ENCODE data around the gene SLF1.

The SLF1 gene

DNA sequence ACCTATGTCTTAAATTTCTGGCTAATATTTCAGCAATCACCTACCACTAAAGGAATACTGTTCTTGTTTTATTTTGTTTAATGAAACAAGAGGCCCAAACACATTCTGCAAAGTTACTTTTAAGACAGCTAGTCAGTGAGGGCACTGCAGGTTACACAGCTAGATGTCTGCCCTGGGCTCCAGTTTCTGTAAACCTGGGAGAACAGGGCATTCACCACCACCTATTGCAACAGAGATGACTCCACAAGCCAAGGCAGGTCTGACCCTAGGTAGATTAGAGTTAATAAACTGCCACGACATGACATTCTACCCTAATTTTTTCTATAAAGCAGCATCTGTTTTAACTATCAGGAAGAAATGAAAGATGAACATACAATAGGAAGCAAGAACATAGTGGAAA, 90.8 kb downstream of the SLF1 start:
- no peak for DNase-seq (ENCODE audit: low spot score)

DNA sequence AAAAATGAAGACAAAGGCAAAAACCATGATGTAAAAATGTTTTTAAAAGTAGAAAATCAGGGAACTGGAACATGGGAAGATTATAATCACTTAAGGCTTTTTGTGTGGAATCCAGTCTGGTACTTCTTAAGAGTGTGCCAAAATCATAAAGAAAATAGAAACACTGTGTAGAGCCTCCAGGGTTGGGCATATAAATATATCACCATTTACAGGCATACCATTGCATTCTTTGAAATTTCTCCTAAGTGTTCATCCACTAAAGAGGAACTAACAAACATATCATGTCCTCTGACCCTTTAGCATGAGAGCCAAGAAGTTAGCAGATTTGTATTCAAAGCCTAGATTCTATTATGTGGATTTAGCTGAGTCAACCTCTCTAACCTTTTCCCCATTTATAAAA, 93.3 kb downstream of the SLF1 start:
- DNase-seq (ENCODE audit: low spot score): no peak

GRCh38 chr5:94715768-94716167, 97.3 kb downstream of the SLF1 start:
- no peak for DNase-seq (ENCODE audit: low spot score)

- DNase-seq (ENCODE audit: low spot score): no peak
Measured at GRCh38 chr5:94725142-94725541, 106.7 kb downstream of the SLF1 start.

DNA sequence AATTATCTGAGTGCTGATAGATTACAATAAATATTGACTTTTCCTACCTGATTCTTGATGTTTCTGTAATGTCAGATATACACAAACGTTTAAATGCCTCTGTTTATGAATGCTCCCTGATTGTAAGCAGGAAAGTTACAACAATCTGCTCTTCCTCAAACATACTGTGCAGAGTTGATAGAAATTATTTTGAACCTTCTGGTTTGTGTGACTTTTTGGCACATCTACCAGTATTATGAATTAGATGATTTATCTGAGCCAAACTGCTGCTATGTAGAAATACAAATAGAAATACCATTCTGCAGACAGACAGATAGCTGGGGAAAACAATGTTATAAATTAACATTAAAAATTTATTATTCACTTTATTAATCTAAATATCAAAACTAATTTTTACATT, 113.0 kb downstream of the SLF1 start:
- no peak for DNase-seq (ENCODE audit: low spot score)

DNA sequence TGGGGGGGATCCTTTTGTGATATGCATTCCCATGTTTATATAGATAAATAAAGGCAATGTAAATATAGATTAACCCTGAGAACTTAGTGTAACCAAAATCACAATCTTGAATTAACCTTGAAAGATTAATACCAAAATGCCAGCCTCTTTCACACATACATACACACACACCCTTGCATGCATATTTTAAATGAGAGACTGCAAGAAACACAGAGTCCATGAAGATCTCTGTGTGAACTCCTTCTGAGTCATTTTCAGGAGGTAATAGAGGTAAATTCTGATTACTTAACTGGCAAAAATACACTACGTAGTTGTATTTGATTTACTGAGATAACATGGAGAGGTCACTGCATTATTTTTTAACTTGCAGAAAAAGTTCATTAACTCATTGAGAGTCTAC, 118.0 kb downstream of the SLF1 start:
- no peak for DNase-seq (ENCODE audit: low spot score)

DNA sequence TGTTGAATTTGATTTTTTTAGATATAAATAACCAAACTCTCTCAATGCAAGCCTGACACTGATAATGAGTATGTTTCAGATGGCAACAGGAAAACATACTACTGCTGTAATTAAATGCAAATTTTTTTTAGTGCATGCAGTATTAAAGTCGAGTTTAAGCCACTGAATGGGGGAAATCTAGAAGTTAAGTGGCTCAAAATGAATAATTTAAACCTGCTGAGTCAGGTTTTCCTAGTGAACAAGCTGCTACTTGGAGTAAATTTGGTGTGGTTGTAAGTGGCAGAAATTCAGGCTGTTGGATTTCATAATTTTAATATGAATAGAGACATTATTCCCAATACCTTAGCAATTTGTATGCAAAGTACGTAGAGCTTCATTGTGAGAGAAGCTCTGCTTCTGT, 121.8 kb downstream of the SLF1 start:
- DNase-seq (ENCODE audit: low spot score): no peak

DNA sequence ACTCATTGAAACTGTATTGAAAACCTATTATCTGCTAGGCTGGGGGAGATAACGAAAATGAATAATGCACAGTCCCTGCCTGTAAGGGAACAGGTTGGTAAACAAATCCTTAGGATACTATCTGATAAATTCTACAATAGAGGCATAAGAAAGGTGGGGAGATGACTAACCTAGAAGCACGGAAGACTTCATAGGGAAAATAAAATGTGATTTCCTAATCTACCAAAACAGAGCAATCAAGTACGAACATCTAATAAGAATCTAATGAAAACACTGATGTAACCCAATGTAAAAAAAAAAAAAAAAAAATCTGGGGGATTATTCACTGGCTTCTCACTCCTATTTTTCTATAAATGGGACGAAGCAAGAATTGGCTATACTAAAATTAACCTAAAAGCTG, 124.4 kb downstream of the SLF1 start:
- no peak for DNase-seq (ENCODE audit: low spot score)

- DNase-seq (ENCODE audit: low spot score): no peak
Measured at GRCh38 chr5:94744906-94745305, 126.4 kb downstream of the SLF1 start.

DNA sequence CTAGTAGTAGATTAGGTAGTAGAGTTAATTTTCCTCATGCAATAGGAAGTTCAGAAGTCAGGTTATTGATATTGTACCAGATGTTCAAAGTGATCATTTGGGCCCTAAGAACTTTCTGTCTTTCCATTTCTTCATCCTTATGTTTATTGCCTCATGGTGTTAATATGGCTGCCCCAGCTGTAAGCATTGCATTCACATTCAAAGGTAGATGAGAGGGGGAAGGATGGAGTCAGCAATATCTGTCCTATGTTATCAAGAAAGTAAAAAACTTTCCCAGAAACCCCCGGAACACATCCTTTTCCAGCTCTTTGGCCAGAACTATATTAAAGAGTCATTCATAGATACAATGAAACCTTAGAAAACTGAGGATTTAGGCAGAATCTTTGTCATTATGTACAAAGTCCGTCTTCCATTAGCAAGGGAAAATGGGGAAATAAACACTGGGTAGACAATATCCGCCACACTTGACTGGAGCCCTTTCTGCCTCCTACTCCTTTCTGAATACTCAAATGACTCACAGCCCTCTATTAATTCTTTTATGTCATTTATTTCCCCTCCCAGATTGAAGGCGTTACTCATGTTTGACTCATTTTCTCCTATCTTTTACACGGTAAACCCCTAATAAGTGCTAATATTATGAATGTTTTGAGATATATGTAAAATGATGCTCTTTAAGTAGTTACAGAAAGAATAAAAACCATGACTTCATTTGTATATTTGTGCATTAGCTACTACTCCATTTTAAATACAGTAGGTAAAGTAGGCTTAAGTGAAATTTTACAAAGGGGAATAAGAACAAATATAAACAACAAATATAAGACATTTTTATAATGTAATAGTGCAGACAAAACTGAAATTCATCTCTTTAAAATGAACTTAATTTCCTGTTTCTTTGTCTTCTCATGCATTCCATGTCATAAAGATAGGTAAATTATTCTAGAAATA, 127.6 kb downstream of the SLF1 start:
- DNase-seq (ENCODE audit: low spot score): no peak

DNA sequence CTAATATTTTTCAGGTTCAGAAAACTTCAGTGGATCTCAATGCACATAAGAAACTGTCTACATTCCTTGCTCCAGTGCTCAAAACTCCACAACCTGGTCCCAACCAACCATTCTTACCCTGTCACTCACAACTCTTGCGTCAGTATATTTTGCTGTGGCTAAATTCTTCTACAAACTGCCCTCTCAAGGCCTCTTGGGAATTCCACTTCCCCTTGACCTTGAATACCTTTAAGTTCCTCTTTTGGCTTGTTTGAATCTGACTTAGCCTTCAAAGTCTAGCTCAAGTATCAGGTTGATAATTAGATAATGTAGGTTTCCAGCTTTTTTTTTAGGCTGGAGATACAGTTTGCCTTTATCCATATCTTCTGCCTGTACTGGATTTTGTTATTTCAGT, 128.3 kb downstream of the SLF1 start:
- DNase-seq (ENCODE audit: low spot score): no peak
